Endothelial cell of umbilical vein (primary cell): ENCODE data around the gene SH3GL3. TPM values are rescaled to one million over a fixed set of nuclear protein-coding genes. Genes with fewer than 3 reads are reported as not detected.

Source experiments
- BruUV-seq: library from RNA; stranded (reverse); fragments of 400-500 nt; replicated peaks from 2 replicates; lab custom pipeline; 2021; lab: Mats Ljungman, UMichigan
- CTCF ChIA-PET: fragments of 300-600, 350-600 bp; sonication (Branson Sonifier 250); formaldehyde crosslinking; loops from one replicate; lab custom pipeline; 2021; ENCODE audit warnings: antibody characterized with exemption, inconsistent platforms; lab: Charles Lee
- POLR2A ChIA-PET: fragments of 300-600, 350-600 bp; sonication (Branson Sonifier 250); formaldehyde crosslinking; loops from one replicate; lab custom pipeline; 2021; ENCODE audit warnings: antibody characterized with exemption, inconsistent platforms; lab: Charles Lee
- DNase-seq: peaks from one replicate; pipeline ENCODE4 v3.0.0-alpha.2; 2011; ENCODE audit warnings: low read depth, low spot score
- FAIRE-seq: peaks from 2 replicates; lab custom pipeline; 2011; peaks lifted over from hg19 to GRCh38; lab: Jason Lieb, UNC
- H2AFZ ChIP-seq: 2 replicates; pipeline ENCODE4 v1.6.0; 2012; ENCODE audit warnings: low read depth, low read length, control low read depth, inconsistent platforms
- H3K27ac ChIP-seq: 2 replicates; pipeline ENCODE4 v1.5.1; 2011; ENCODE audit warnings: low read depth, mild to moderate bottlenecking, control low read depth, low read length, moderate library complexity; ENCODE audit not compliant: insufficient read depth
- H3K27me3 ChIP-seq, 2 experiments: 2 replicates each; pipeline versions ENCODE4 v1.6.0 to v1.6.1; 2011; ENCODE audit warnings: low read length in 2 of 2, mixed read lengths in 1 of 2; ENCODE audit not compliant: control insufficient read depth in 2 of 2, insufficient read depth in 2 of 2
- H3K36me3 ChIP-seq, 2 experiments: 2 replicates in 1 of 2; 3 replicates in 1 of 2; pipeline ENCODE4 v1.5.1; 2011; ENCODE audit warnings: low read length in 2 of 2, mild to moderate bottlenecking in 1 of 2, moderate library complexity in 1 of 2; ENCODE audit not compliant: control insufficient read depth in 2 of 2, insufficient read depth in 2 of 2; ENCODE audit errors: extremely low read depth in 1 of 2
- H3K4me1 ChIP-seq: 3 replicates; pipeline ENCODE4 v1.5.1; 2011; ENCODE audit warnings: mild to moderate bottlenecking, low read length; ENCODE audit not compliant: control insufficient read depth, insufficient read depth; ENCODE audit errors: extremely low read depth
- H3K4me2 ChIP-seq: 2 replicates; pipeline ENCODE4 v1.6.1; 2011; ENCODE audit warnings: low read length, control low read depth, mixed read lengths; ENCODE audit not compliant: insufficient read depth
- H3K4me3 ChIP-seq, 3 experiments: fragments of 200-600 bp in 1 of 3; sonication (generic), shearing (Covaris generic) in 1 of 3; replicated peaks in 1 of 3; 2 replicates each; pipeline ENCODE4 v1.5.1; 2011 to 2016; ENCODE audit warnings: control low read depth in 3 of 3, low read length in 3 of 3, mild to moderate bottlenecking in 2 of 3, inconsistent platforms in 1 of 3, low read depth in 1 of 3, moderate library complexity in 1 of 3; ENCODE audit not compliant: insufficient read depth in 1 of 3
- H3K79me2 ChIP-seq: 2 replicates; pipeline ENCODE4 v1.6.0; 2012; ENCODE audit warnings: low read length, inconsistent platforms; ENCODE audit not compliant: control insufficient read depth, insufficient read depth
- H3K9ac ChIP-seq: replicated peaks from 2 replicates; pipeline ENCODE3; 2011; ENCODE audit warnings: low read length, control low read depth; ENCODE audit not compliant: insufficient read depth; ENCODE audit errors: extremely low read depth
- H3K9me1 ChIP-seq: replicated peaks from 3 replicates; pipeline ENCODE4 v1.6.0; 2011; ENCODE audit warnings: mild to moderate bottlenecking, low read length; ENCODE audit not compliant: control insufficient read depth, insufficient read depth; ENCODE audit errors: extremely low read depth
- H3K9me3 ChIP-seq: replicated peaks from 2 replicates; pipeline ENCODE4 v1.5.1; 2012; ENCODE audit warnings: low read length, inconsistent platforms; ENCODE audit not compliant: control insufficient read depth, insufficient read depth
- H4K20me1 ChIP-seq: replicated peaks from 2 replicates; pipeline ENCODE3; 2011; ENCODE audit warnings: mild to moderate bottlenecking, low read length; ENCODE audit not compliant: control insufficient read depth, insufficient read depth; ENCODE audit errors: extremely low read depth
- CTCF ChIP-seq, 2 donors: IDR thresholded peaks; 1 replicate in 1 of 2; 2 replicates in 1 of 2; pipeline ENCODE4 v1.5.1; 2011; ENCODE audit warnings: low read length in 2 of 2, mild to moderate bottlenecking in 2 of 2, moderate library complexity in 2 of 2, control low read depth in 1 of 2, inconsistent platforms in 1 of 2, low read depth in 1 of 2; ENCODE audit not compliant: insufficient read depth in 1 of 2; ENCODE audit errors: extremely low read depth in 1 of 2
- EZH2 ChIP-seq: IDR thresholded peaks from 2 replicates; pipeline ENCODE4 v1.6.1; 2012; ENCODE audit warnings: borderline replicate concordance, low read depth, mild to moderate bottlenecking, moderate library complexity, low read length, inconsistent platforms; ENCODE audit not compliant: severe bottlenecking
- FOS ChIP-seq: IDR thresholded peaks from 2 replicates; pipeline ENCODE4 v1.6.1; 2011; ENCODE audit warnings: mild to moderate bottlenecking, low read length, moderate library complexity, borderline replicate concordance; ENCODE audit not compliant: insufficient read depth
- GATA2 ChIP-seq: IDR thresholded peaks from 2 replicates; pipeline ENCODE4 v1.7.0; 2011; ENCODE audit warnings: low read depth, mild to moderate bottlenecking, moderate library complexity, mixed read lengths, low read length; ENCODE audit not compliant: insufficient read length, insufficient read depth
- JUN ChIP-seq: IDR thresholded peaks from 2 replicates; pipeline ENCODE4 v1.6.1; 2011; ENCODE audit warnings: borderline replicate concordance, low read depth; ENCODE audit not compliant: insufficient read length, insufficient read depth
- MAX ChIP-seq: IDR thresholded peaks from 2 replicates; pipeline ENCODE4 v1.6.1; 2011; ENCODE audit not compliant: insufficient read depth, insufficient read length
- MYC ChIP-seq: IDR thresholded peaks from one replicate; pipeline ENCODE4 v1.6.1; 2011; ENCODE audit warnings: mild to moderate bottlenecking, low read depth, low read length
- POLR2A ChIP-seq: IDR thresholded peaks from 2 replicates; pipeline ENCODE4 v1.6.1; 2012; ENCODE audit warnings: low read depth, mild to moderate bottlenecking, control low read depth, low read length
- POLR2AphosphoS5 ChIP-seq: IDR thresholded peaks from 2 replicates; pipeline ENCODE4 v1.6.1; 2012; ENCODE audit warnings: low read depth, mild to moderate bottlenecking, control low read depth, low read length, moderate library complexity; ENCODE audit not compliant: insufficient read depth
- dilution Hi-C: fragments of 300-500 bp; cut with MboI; formaldehyde crosslinking; loops from one replicate; pipeline ENCODE4 v1.15.0; 2019; ENCODE audit warnings: low sequenced_read_pairs; ENCODE audit not compliant: extremely low pct_ligation_motif_present
- intact Hi-C: fragments of 100-400 bp; cut with micrococcal nuclease; formaldehyde crosslinking; loops from one replicate; pipeline ENCODE4 v1.10.0; 2022
- polyA plus RNA-seq, 4 experiments: library from polyadenylated mRNA; depleted of rRNA in 3 of 4; stranded (reverse) in 3 of 4; unstranded in 1 of 4; fragments of >200 nt; gene quantifications; 2 replicates each; pipeline versions ENCODE4 v1.2.1 to v1.2.3, GENCODE V29; 2011 to 2012; ENCODE audit warnings: missing spikeins in 1 of 4
- total RNA-seq: library from RNA; stranded (reverse); gene quantifications from 2 replicates; pipeline ENCODE4 v1.2.3, GENCODE V29; 2021

SH3GL3 gene
- total and polyA plus RNA-seq, 2 donors (not counting 3 experiments of a cell fraction or from before 2014, with no cell fraction given), result not detected

DNA sequence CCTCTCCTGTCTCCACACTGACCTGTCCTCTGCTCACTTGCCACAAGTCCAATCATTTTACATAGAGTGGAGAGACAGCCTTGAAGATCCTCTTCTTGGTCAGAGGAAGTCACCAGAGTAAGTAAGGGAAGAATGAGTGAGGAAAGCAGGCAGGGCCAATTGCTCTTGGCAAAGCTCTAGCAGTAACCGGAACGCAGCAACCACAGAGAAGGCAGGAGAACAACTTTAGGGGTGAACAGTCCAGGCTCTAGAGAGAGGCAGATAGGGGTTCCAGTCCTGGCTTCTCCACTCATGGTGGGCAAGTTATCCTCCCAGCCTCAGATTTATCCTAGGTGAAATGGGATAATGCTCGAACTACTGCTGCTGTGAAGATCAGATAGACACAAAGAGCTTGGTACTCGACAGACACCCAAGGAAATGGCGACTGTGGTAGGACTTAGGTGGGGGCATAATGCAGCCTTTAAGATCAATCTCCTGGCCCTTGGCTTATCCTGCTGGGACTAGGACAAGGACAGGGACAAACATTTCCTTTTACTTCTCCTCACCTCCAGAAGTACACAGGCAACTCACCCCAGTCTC lies 205.6 kb downstream of the SH3GL3 start:
- no peak overlapping the region for H3K9ac ChIP-seq
- dilution Hi-C loops (no loop called here), intact Hi-C loops (no loop called here)
- H3K9me3 ChIP-seq, result no peaks in the 10 kb centered on the region
- no peaks in the 10 kb centered on the region for H3K79me2 ChIP-seq
- ChIA-PET CTCF (no interaction called here), POLR2A (no interaction called here)
- H3K27me3 ChIP-seq, result peaks cover 19 to 20% of the 10 kb centered on the region in 2 experiments
- H2AFZ ChIP-seq, result no peak overlapping the region
- H3K9me1 ChIP-seq, result no peaks in the 10 kb centered on the region
- H4K20me1 ChIP-seq, result no peaks in the 10 kb centered on the region
- DNase-seq (no peak), FAIRE-seq (no peak)
- no peak for TF ChIP-seq POLR2A
- TF ChIP-seq EZH2, result no peak
- no peak for TF ChIP-seq JUN
- no peak for TF ChIP-seq MYC
- no peak for TF ChIP-seq MAX
- no peak for TF ChIP-seq CTCF (IDR thresholded peaks at IDR 0.05; ENCODE audit: extremely low read depth in 1 of 2, insufficient read depth in 1 of 2, low read depth in 1 of 2, low read length in 2 of 2)
- no peak for TF ChIP-seq GATA2
- TF ChIP-seq POLR2AphosphoS5, result no peak
- TF ChIP-seq FOS, result no peak
- H3K4me1 ChIP-seq, result no peaks in the 10 kb centered on the region
- H3K27ac ChIP-seq, result no peak overlapping the region
- no peak overlapping the region for H3K4me3 ChIP-seq
- no peaks in the 10 kb centered on the region for H3K36me3 ChIP-seq
- no TSS peak for BruUV-seq
- H3K4me2 ChIP-seq, result no peak overlapping the region
